CD14-positive monocyte (primary cell): Measurements from ENCODE around the gene ANKRD31. TPM values are rescaled to one million over a fixed set of nuclear protein-coding genes. Genes with fewer than 3 reads are reported as not detected.

Experiments
- DNase-seq, 3 donors: peaks; one replicate each; pipeline ENCODE4 v3.0.0-alpha.2; 2011 to 2022
- H2AFZ ChIP-seq: 2 replicates; pipeline ENCODE4 v1.6.0; 2012; ENCODE audit warnings: mild to moderate bottlenecking, low read depth, low read length, inconsistent platforms; ENCODE audit not compliant: insufficient read depth, poor library complexity, severe bottlenecking
- H3K27ac ChIP-seq, 2 donors: 1 replicate in 1 of 2; 2 replicates in 1 of 2; pipeline ENCODE4 v1.5.1; 2012 to 2013; ENCODE audit warnings: low read length in 2 of 2, control low read depth in 1 of 2, inconsistent platforms in 1 of 2, low read depth in 1 of 2, mild to moderate bottlenecking in 1 of 2
- H3K27me3 ChIP-seq, 2 donors: one replicate each; pipeline versions ENCODE4 v1.6.0 to v1.6.1; 2011 to 2013; ENCODE audit warnings: low read length in 2 of 2; ENCODE audit not compliant: control insufficient read depth in 2 of 2, insufficient read depth in 2 of 2
- H3K36me3 ChIP-seq, 2 donors: replicated peaks in 1 of 2; 1 replicate in 1 of 2; 2 replicates in 1 of 2; pipeline versions ENCODE4 v1.5.1 to v1.6.1; 2012 to 2013; ENCODE audit warnings: low read length in 2 of 2, control low read depth in 1 of 2, inconsistent platforms in 1 of 2, mild to moderate bottlenecking in 1 of 2; ENCODE audit not compliant: insufficient read depth in 2 of 2, control insufficient read depth in 1 of 2
- H3K4me1 ChIP-seq, 2 donors: 1 replicate in 1 of 2; 2 replicates in 1 of 2; pipeline versions ENCODE4 v1.5.1 to v1.6.1; 2012 to 2013; ENCODE audit warnings: low read length in 2 of 2, control low read depth in 1 of 2, inconsistent platforms in 1 of 2, mild to moderate bottlenecking in 1 of 2, moderate library complexity in 1 of 2; ENCODE audit not compliant: insufficient read depth in 2 of 2, control insufficient read depth in 1 of 2
- H3K4me2 ChIP-seq: replicated peaks from 2 replicates; pipeline ENCODE3; 2012; ENCODE audit warnings: low read length, moderate library complexity, mild to moderate bottlenecking; ENCODE audit not compliant: poor library complexity, severe bottlenecking; ENCODE audit errors: extremely low read depth
- H3K4me3 ChIP-seq, 3 experiments: fragments of 200-600 bp in 1 of 3; sonication (generic) in 1 of 3; replicated peaks in 1 of 3; 1 replicate in 2 of 3; 2 replicates in 1 of 3; pipeline ENCODE4 v1.5.1; 2011 to 2013; ENCODE audit warnings: low read length in 3 of 3, mild to moderate bottlenecking in 3 of 3, control low read depth in 2 of 3, low read depth in 2 of 3, inconsistent platforms in 1 of 3, moderate library complexity in 1 of 3
- H3K79me2 ChIP-seq: 2 replicates; pipeline ENCODE4 v1.6.0; 2012; ENCODE audit warnings: mild to moderate bottlenecking, control low read depth, inconsistent platforms, low read length, moderate library complexity; ENCODE audit not compliant: insufficient read depth
- H3K9ac ChIP-seq: 2 replicates; pipeline ENCODE4 v1.6.0; 2017; ENCODE audit warnings: low read length, mild to moderate bottlenecking; ENCODE audit not compliant: insufficient read depth, poor library complexity, severe bottlenecking
- H3K9me3 ChIP-seq, 2 donors: replicated peaks in 1 of 2; 1 replicate in 1 of 2; 2 replicates in 1 of 2; pipeline versions ENCODE4 v1.5.1 to v1.6.1; 2012 to 2013; ENCODE audit warnings: low read length in 2 of 2, control low read depth in 1 of 2; ENCODE audit not compliant: control insufficient read depth in 1 of 2, insufficient read depth in 1 of 2
- H4K20me1 ChIP-seq: 2 replicates; pipeline ENCODE4 v1.6.0; 2012; ENCODE audit warnings: mild to moderate bottlenecking, low read length, control low read depth, moderate library complexity; ENCODE audit not compliant: insufficient read depth
- H3K27ac Mint-ChIP-seq, 7 donors: one replicate each; pipeline ENCODE4 v1.8.0; 2020; ENCODE audit warnings: mild to moderate bottlenecking in 7 of 7, mixed read lengths in 7 of 7, moderate library complexity in 6 of 7, inconsistent platforms in 2 of 7
- H3K27me3 Mint-ChIP-seq, 3 donors: one replicate each; pipeline ENCODE4 v1.8.0; 2021 to 2022; ENCODE audit warnings: low read depth in 3 of 3, mild to moderate bottlenecking in 3 of 3, mixed read lengths in 3 of 3, moderate library complexity in 3 of 3, inconsistent platforms in 1 of 3
- H3K36me3 Mint-ChIP-seq, 2 donors: one replicate each; pipeline ENCODE4 v1.8.0; 2020; ENCODE audit warnings: mixed read lengths in 2 of 2, inconsistent platforms in 1 of 2, mild to moderate bottlenecking in 1 of 2
- H3K4me1 Mint-ChIP-seq: one replicate; pipeline ENCODE4 v1.8.0; 2020; ENCODE audit warnings: mild to moderate bottlenecking, mixed read lengths
- H3K4me3 Mint-ChIP-seq, 2 donors: one replicate each; pipeline ENCODE4 v1.8.0; 2020; ENCODE audit warnings: mild to moderate bottlenecking in 2 of 2, mixed read lengths in 2 of 2, moderate library complexity in 1 of 2
- H3K9me3 Mint-ChIP-seq, 7 donors: one replicate each; pipeline ENCODE4 v1.8.0; 2020 to 2022; ENCODE audit warnings: mixed read lengths in 7 of 7, mild to moderate bottlenecking in 6 of 7, moderate library complexity in 6 of 7, inconsistent platforms in 2 of 7
- whole genome bisulfite sequencing: methylation state at CpG from one replicate; pipeline ENCODE4 v1.1.5; 2013; ENCODE audit warnings: missing lambda C conversion rate; ENCODE audit not compliant: insufficient coverage; 5-methylcytosine and 5-hydroxymethylcytosine counted together
- intact Hi-C, 2 donors: fragments of 100-400 bp; cut with micrococcal nuclease; formaldehyde crosslinking; loops; one replicate each; pipeline versions ENCODE4 v1.15.0 to v1.15.1; 2023
- polyA plus RNA-seq, 3 donors: library from polyadenylated mRNA; depleted of rRNA in 1 of 3; unstranded in 2 of 3; stranded (reverse) in 1 of 3; fragments of 300-500 nt in 2 of 3; fragments of >200 nt in 1 of 3; fragmentation: Illumina TruSeq in 2 of 3; gene quantifications; 1 replicate in 2 of 3; 2 replicates in 1 of 3; pipeline ENCODE4 v1.2.3, GENCODE V29; 2012 to 2021
- TF ChIP-seq, protein P1 (sequence below): fragments of 200-600 bp; IDR thresholded peaks from one replicate; pipeline ENCODE4 v1.8.0; 2022; ENCODE audit warnings: antibody characterized with exemption, mild to moderate bottlenecking

ANKRD31 gene
- polyA plus RNA-seq, 3 donors: 0.05 TPM; not detected in 2

DNA sequence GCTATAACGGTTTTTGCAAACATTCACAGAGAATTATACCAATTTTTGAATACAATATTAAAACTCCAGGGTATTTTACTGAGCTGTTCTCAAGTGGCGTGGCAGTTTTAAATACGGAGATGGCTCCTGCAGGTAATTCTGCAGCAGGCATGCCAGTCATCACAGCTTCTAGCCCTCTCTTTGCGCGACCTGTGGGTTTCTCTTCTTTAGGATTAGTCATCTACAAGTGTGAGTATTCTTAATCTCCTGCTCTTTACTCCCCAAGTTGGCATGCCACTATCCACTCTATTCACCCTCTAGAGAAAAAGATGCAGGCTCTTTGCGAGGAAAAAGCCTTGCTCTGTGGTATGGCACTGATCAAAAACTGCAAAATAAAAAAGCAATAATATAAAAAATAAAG, 43.9 kb downstream of the ANKRD31 start:
- no peaks in the 10 kb centered on the region for H3K4me1 ChIP-seq
- 100% methylated on average over 2 of the region's 6 CpGs for WGBS

DNA sequence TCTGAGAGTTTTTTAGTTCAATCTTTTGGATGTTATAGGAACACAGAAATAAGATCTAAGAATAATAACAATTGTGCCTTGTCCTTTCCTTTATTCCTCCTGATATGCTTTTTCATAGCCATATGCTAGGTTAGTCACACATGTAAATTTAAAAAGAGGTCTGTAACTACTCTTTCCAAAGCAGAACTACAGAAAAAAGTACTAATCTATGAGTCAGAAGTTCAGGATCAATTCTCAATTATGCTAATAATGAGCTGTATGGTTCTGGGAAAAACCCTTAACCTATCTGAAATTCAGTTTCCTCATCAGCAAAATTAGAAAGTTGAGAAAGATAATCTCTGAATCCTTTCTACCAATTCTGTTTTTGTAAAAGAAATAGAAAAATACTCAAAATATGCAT, 44.4 kb downstream of the ANKRD31 start:
- H3K27ac ChIP-seq: no peak overlapping the region
- no peaks in the 10 kb centered on the region for H3K4me1 Mint-ChIP-seq
- no peak overlapping the region for H3K4me3 Mint-ChIP-seq
- DNase-seq: no peak
- no peaks in the 10 kb centered on the region for H4K20me1 ChIP-seq
- H3K27me3 ChIP-seq: peaks cover 0 to 6% of the 10 kb centered on the region in 2 donors
- no peaks in the 10 kb centered on the region for H3K36me3 ChIP-seq
- no peak overlapping the region for H3K4me2 ChIP-seq
- no peaks in the 10 kb centered on the region for H3K9me3 Mint-ChIP-seq
- no peak overlapping the region for H2AFZ ChIP-seq
- TF ChIP-seq, protein P1, sequence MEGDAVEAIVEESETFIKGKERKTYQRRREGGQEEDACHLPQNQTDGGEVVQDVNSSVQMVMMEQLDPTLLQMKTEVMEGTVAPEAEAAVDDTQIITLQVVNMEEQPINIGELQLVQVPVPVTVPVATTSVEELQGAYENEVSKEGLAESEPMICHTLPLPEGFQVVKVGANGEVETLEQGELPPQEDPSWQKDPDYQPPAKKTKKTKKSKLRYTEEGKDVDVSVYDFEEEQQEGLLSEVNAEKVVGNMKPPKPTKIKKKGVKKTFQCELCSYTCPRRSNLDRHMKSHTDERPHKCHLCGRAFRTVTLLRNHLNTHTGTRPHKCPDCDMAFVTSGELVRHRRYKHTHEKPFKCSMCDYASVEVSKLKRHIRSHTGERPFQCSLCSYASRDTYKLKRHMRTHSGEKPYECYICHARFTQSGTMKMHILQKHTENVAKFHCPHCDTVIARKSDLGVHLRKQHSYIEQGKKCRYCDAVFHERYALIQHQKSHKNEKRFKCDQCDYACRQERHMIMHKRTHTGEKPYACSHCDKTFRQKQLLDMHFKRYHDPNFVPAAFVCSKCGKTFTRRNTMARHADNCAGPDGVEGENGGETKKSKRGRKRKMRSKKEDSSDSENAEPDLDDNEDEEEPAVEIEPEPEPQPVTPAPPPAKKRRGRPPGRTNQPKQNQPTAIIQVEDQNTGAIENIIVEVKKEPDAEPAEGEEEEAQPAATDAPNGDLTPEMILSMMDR: no peak
- H3K9ac ChIP-seq: no peak overlapping the region
- no peaks in the 10 kb centered on the region for H3K4me1 ChIP-seq
- intact Hi-C loops: no loop called here
- peaks cover 0 to 5% (median 3%) of the 10 kb centered on the region in 3 donors for H3K27me3 Mint-ChIP-seq
- H3K4me3 ChIP-seq: no peak overlapping the region
- H3K27ac Mint-ChIP-seq: no peak overlapping the region
- no peaks in the 10 kb centered on the region for H3K9me3 ChIP-seq
- no peaks in the 10 kb centered on the region for H3K36me3 Mint-ChIP-seq
- H3K79me2 ChIP-seq: no peaks in the 10 kb centered on the region

More for the DNA sequence above, 43.9 kb downstream of the ANKRD31 start:
- H3K27ac ChIP-seq: no peak overlapping the region
- no peak overlapping the region for H3K4me3 ChIP-seq
- no peaks in the 10 kb centered on the region for H3K36me3 ChIP-seq
- H3K27me3 ChIP-seq: peaks cover 0 to 5% of the 10 kb centered on the region in 2 donors
- TF ChIP-seq, protein P1: no peak
- Mint-ChIP-seq H3K27ac (no peak overlapping the region), H3K4me3 (no peak overlapping the region), H3K27me3 (peaks cover 0 to 5% (median 3%) of the 10 kb centered on the region in 3 donors), H3K36me3 (no peaks in the 10 kb centered on the region), H3K9me3 (no peaks in the 10 kb centered on the region), H3K4me1 (no peaks in the 10 kb centered on the region)
- no peak overlapping the region for H3K9ac ChIP-seq
- no peak overlapping the region for H3K4me2 ChIP-seq
- intact Hi-C loops: no loop called here
- H3K79me2 ChIP-seq: no peaks in the 10 kb centered on the region
- no peak for DNase-seq
- H4K20me1 ChIP-seq: no peaks in the 10 kb centered on the region
- H2AFZ ChIP-seq: no peak overlapping the region
- H3K9me3 ChIP-seq: no peaks in the 10 kb centered on the region
